A673 (cell line): ENCODE measurements around the gene RPS6KA2. TPM values are rescaled to one million over a fixed set of nuclear protein-coding genes. Genes with fewer than 3 reads are reported as not detected.

ENCODE experiments used
- BruUV-seq: library from RNA; stranded (reverse); fragments of 400-500 nt; replicated peaks from 2 replicates; lab custom pipeline; 2021; lab: Mats Ljungman, UMichigan
- CTCF ChIA-PET: fragments of 300-600 bp; sonication (Branson Sonifier 250); formaldehyde crosslinking; loops from one replicate; lab custom pipeline; 2022; ENCODE audit warnings: antibody characterized with exemption; lab: Charles Lee
- POLR2A ChIA-PET: fragments of 300-600 bp; sonication (Branson Sonifier 250); formaldehyde crosslinking; loops from one replicate; lab custom pipeline; 2022; ENCODE audit warnings: antibody characterized with exemption; ENCODE audit not compliant: low non-redundant PET; lab: Charles Lee
- DNase-seq: peaks from one replicate; pipeline ENCODE4 v3.0.0-alpha.2; 2015; ENCODE audit warnings: low spot score
- H3K27ac ChIP-seq: fragments of 200-600 bp; sonication (generic); 2 replicates; pipeline ENCODE4 v1.5.1; 2016; ENCODE audit warnings: mixed run types, low read depth, mild to moderate bottlenecking, mixed read lengths, antibody characterized with exemption, low read length; ENCODE audit not compliant: poor library complexity, severe bottlenecking
- H3K27me3 ChIP-seq: fragments of 200-600 bp; sonication (generic); replicated peaks from 2 replicates; pipeline ENCODE4 v1.6.1; 2017; ENCODE audit warnings: mixed run types, low read depth, mild to moderate bottlenecking, mixed read lengths, antibody characterized with exemption, low read length; ENCODE audit not compliant: insufficient read depth, poor library complexity
- H3K36me3 ChIP-seq: fragments of 200-600 bp; sonication (generic); 2 replicates; pipeline ENCODE4 v1.6.1; 2016; ENCODE audit warnings: mixed run types, mild to moderate bottlenecking, mixed read lengths, antibody characterized with exemption, low read length; ENCODE audit not compliant: insufficient read depth, poor library complexity, severe bottlenecking
- H3K4me1 ChIP-seq: fragments of 200-600 bp; sonication (generic); 2 replicates; pipeline ENCODE4 v1.6.1; 2017; ENCODE audit warnings: mixed run types, mild to moderate bottlenecking, mixed read lengths, antibody characterized with exemption, low read length; ENCODE audit not compliant: insufficient read depth, poor library complexity, severe bottlenecking
- H3K4me3 ChIP-seq: fragments of 200-600 bp; sonication (generic); 2 replicates; pipeline ENCODE4 v1.5.1; 2016; ENCODE audit warnings: low read depth, mixed run types, mild to moderate bottlenecking, mixed read lengths, low read length; ENCODE audit not compliant: poor library complexity, severe bottlenecking
- H3K9me3 ChIP-seq: fragments of 200-600 bp; sonication (generic); 2 replicates; pipeline ENCODE4 v1.6.1; 2016; ENCODE audit warnings: mixed run types, low read depth, mild to moderate bottlenecking, mixed read lengths, antibody characterized with exemption, low read length; ENCODE audit not compliant: poor library complexity, severe bottlenecking
- EZH2 ChIP-seq: fragments of 200-600 bp; sonication (generic); IDR thresholded peaks from 2 replicates; pipeline ENCODE4 v1.6.1; 2017; ENCODE audit warnings: borderline replicate concordance, low read depth, mild to moderate bottlenecking, mixed read lengths, antibody characterized with exemption, low read length; ENCODE audit not compliant: poor library complexity, severe bottlenecking
- intact Hi-C: fragments of 100-400 bp; cut with micrococcal nuclease; formaldehyde crosslinking; loops from one replicate; pipeline ENCODE4 v1.10.0; 2022; ENCODE audit not compliant: unreplicated experiment
- total RNA-seq: library from RNA; stranded (reverse); gene quantifications from 2 replicates; pipeline ENCODE4 v1.2.3, GENCODE V29; 2021
- TF ChIP-seq, protein P1 (sequence below): fragments of 300-800, 200-600 bp; sonication (generic); conservative IDR thresholded peaks from 2 replicates; pipeline ENCODE4 v1.5.1; 2017; ENCODE audit warnings: low read depth, mild to moderate bottlenecking, antibody characterized with exemption, low read length, moderate library complexity, mixed read lengths

RPS6KA2 gene
- total RNA-seq, 1 experiment from 2014 or later = 30.1 TPM

DNA sequence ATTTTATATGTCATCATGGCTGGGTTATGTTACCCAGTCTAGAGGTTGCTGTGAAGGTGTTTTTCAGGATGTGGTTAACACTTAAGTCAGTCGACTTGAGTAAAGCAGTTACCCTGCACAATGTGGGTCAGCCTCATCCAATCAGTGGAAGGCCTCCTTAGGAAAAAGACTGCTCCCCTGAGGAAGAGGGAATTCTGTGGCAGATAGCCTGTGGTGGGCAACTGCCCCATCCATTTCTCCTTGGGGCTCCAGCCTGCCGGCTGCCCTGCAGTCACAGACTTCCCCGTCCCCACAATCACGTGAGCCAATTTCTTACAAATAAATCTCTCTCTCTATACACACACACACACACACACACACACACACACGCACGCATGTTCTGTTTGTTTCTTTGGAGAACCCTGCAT, 209.8 kb downstream of the RPS6KA2 start:
- Histone ChIP-seq H3K4me1 (no peaks in the 10 kb centered on the region), H3K27me3 (no peaks in the 10 kb centered on the region), H3K27ac (no peak overlapping the region), H3K36me3 (no peaks in the 10 kb centered on the region), H3K9me3 (no peaks in the 10 kb centered on the region), H3K4me3 (no peak overlapping the region)
- intact Hi-C loops = no loop called here
- POLR2A ChIA-PET = no interaction called here
- TF ChIP-seq, protein P1, sequence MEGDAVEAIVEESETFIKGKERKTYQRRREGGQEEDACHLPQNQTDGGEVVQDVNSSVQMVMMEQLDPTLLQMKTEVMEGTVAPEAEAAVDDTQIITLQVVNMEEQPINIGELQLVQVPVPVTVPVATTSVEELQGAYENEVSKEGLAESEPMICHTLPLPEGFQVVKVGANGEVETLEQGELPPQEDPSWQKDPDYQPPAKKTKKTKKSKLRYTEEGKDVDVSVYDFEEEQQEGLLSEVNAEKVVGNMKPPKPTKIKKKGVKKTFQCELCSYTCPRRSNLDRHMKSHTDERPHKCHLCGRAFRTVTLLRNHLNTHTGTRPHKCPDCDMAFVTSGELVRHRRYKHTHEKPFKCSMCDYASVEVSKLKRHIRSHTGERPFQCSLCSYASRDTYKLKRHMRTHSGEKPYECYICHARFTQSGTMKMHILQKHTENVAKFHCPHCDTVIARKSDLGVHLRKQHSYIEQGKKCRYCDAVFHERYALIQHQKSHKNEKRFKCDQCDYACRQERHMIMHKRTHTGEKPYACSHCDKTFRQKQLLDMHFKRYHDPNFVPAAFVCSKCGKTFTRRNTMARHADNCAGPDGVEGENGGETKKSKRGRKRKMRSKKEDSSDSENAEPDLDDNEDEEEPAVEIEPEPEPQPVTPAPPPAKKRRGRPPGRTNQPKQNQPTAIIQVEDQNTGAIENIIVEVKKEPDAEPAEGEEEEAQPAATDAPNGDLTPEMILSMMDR = no peak
- TF ChIP-seq EZH2 = no peak
- BruUV-seq = no TSS peak
- CTCF ChIA-PET = no interaction called here
- DNase-seq = no peak

DNA sequence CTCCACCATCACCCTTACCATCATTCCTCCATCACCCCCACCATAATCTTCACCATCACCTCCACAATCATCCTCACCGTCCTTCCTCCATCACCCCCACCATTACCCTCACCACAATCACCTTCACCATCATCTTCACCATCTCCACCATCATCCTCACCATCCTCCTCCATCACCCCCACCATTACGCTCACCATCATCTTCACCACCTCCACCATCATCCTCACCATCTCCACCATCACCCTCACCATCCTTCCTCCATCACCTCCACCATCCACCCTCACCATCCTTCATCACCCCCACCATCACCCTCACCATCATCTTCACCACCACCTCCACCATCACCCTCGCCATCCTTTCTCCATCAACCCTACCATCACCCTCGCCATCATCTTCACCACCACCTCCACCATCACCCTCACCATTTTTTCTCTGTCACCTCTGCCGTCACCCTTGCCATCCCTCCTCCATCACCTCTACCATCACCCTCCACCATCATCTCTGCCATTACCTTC, 211.2 kb downstream of the RPS6KA2 start:
- no peaks in the 10 kb centered on the region for H3K27me3 ChIP-seq
- ChIA-PET POLR2A (no interaction called here), CTCF (no interaction called here)
- no peaks in the 10 kb centered on the region for H3K9me3 ChIP-seq
- no peaks in the 10 kb centered on the region for H3K4me1 ChIP-seq
- intact Hi-C loops = no loop called here
- BruUV-seq = no TSS peak
- no peak for TF ChIP-seq EZH2
- TF ChIP-seq, protein P1 = no peak
- no peaks in the 10 kb centered on the region for H3K36me3 ChIP-seq
- no peak overlapping the region for H3K4me3 ChIP-seq
- H3K27ac ChIP-seq = no peak overlapping the region
- DNase-seq = no peak

GRCh38 chr6:166415306-166415705, 211.7 kb downstream of the RPS6KA2 start:
- H3K9me3 ChIP-seq = no peaks in the 10 kb centered on the region
- H3K27ac ChIP-seq = no peak overlapping the region
- no peak overlapping the region for H3K4me3 ChIP-seq
- intact Hi-C loops = no loop called here
- POLR2A ChIA-PET = no interaction called here
- no peak for TF ChIP-seq EZH2
- TF ChIP-seq, protein P1 = no peak
- no peaks in the 10 kb centered on the region for H3K36me3 ChIP-seq
- no peaks in the 10 kb centered on the region for H3K4me1 ChIP-seq
- no TSS peak for BruUV-seq
- CTCF ChIA-PET = no interaction called here
- DNase-seq = no peak
- no peaks in the 10 kb centered on the region for H3K27me3 ChIP-seq
